Tibial artery (tissue), 4 donors: ENCODE data around the gene CABLES1.

ENCODE experiments used
- DNase-seq, 2 donors: peaks; one replicate each; pipeline ENCODE4 v3.0.0-alpha.2; 2019
- H3K27ac ChIP-seq, 2 donors: fragments of 200-600 bp; sonication (generic) in 1 of 2; 1 replicate in 1 of 2; 2 replicates in 1 of 2; pipeline ENCODE4 v1.5.1; 2018 to 2019; ENCODE audit warnings: mild to moderate bottlenecking in 1 of 2
- H3K27me3 ChIP-seq, 2 donors: fragments of 200-600 bp; sonication (generic) in 1 of 2; one replicate each; pipeline versions ENCODE4 v1.5.1 to v1.6.0; 2016 to 2019
- H3K36me3 ChIP-seq, 3 donors: fragments of 200-600 bp; sonication (generic) in 2 of 3; one replicate each; pipeline ENCODE4 v1.5.1; 2016 to 2019; ENCODE audit warnings: mild to moderate bottlenecking in 2 of 3
- H3K4me1 ChIP-seq, 4 donors: fragments of 200-600 bp; sonication (generic) in 2 of 4; 1 replicate in 3 of 4; 2 replicates in 1 of 4; pipeline ENCODE4 v1.5.1; 2016 to 2019
- H3K4me3 ChIP-seq, 2 donors: fragments of 200-600 bp; sonication (generic) in 1 of 2; 1 replicate in 1 of 2; 2 replicates in 1 of 2; pipeline ENCODE4 v1.5.1; 2018 to 2019; ENCODE audit warnings: mild to moderate bottlenecking in 2 of 2
- H3K9me3 ChIP-seq, 3 donors: fragments of 200-600 bp; sonication (generic) in 1 of 3; one replicate each; pipeline ENCODE4 v1.5.1; 2016 to 2019
- CTCF ChIP-seq, 2 experiments: fragments of 200-600 bp in 1 of 2; fragments of 450-650 bp in 1 of 2; IDR thresholded peaks; one replicate each; pipeline ENCODE4 v1.5.1; 2017 to 2019; ENCODE audit warnings: antibody characterized with exemption in 2 of 2, mild to moderate bottlenecking in 1 of 2, moderate library complexity in 1 of 2
- intact Hi-C: fragments of 100-400 bp; cut with DNase I; formaldehyde crosslinking; loops from one replicate; pipeline ENCODE4 v1.15.0; 2023; ENCODE audit warnings: low total_unique reads

The CABLES1 gene

GRCh38 chr18:23177433-23178072 is 42.3 kb downstream of the CABLES1 start:
- H3K27ac ChIP-seq: no peak overlapping the region
- intact Hi-C loops: no loop called here
- no peaks in the 10 kb centered on the region for H3K27me3 ChIP-seq
- H3K4me1 ChIP-seq: peaks cover 0 to 6% (median 0%) of the 10 kb centered on the region in 4 donors
- no peak overlapping the region for H3K4me3 ChIP-seq
- no peaks in the 10 kb centered on the region for H3K9me3 ChIP-seq
- TF ChIP-seq CTCF (IDR thresholded peaks at IDR 0.05): no peak
- H3K36me3 ChIP-seq: no peaks in the 10 kb centered on the region
- no peak for DNase-seq

GRCh38 chr18:23178201-23178600 is 42.9 kb downstream of the CABLES1 start:
- no peak overlapping the region for H3K27ac ChIP-seq
- intact Hi-C loops: no loop called here

GRCh38 chr18:23178661-23179081 is 43.4 kb downstream of the CABLES1 start:
- Histone ChIP-seq H3K4me1 (peaks cover 0 to 6% (median 0%) of the 10 kb centered on the region in 4 donors), H3K4me3 (no peak overlapping the region), H3K36me3 (no peaks in the 10 kb centered on the region), H3K27me3 (no peaks in the 10 kb centered on the region), H3K27ac (no peak overlapping the region), H3K9me3 (no peaks in the 10 kb centered on the region)
- TF ChIP-seq CTCF (IDR thresholded peaks at IDR 0.05): no peak
- intact Hi-C loops: no loop called here
- DNase-seq: no peak

More at GRCh38 chr18:23178201-23178600, 42.9 kb downstream of the CABLES1 start:
- H3K9me3 ChIP-seq: no peaks in the 10 kb centered on the region
- no peak for TF ChIP-seq CTCF (IDR thresholded peaks at IDR 0.05)
- no peak for DNase-seq
- H3K4me3 ChIP-seq: no peak overlapping the region
- H3K36me3 ChIP-seq: no peaks in the 10 kb centered on the region
- H3K4me1 ChIP-seq: peaks cover 0 to 6% (median 0%) of the 10 kb centered on the region in 4 donors
- no peaks in the 10 kb centered on the region for H3K27me3 ChIP-seq

- peaks cover 0 to 6% (median 0%) of the 10 kb centered on the region in 4 donors for H3K4me1 ChIP-seq
- H3K27me3 ChIP-seq: no peaks in the 10 kb centered on the region
- H3K36me3 ChIP-seq: no peaks in the 10 kb centered on the region
- H3K4me3 ChIP-seq: no peak overlapping the region
- DNase-seq: no peak
- TF ChIP-seq CTCF (IDR thresholded peaks at IDR 0.05): no peak
- intact Hi-C loops: no loop called here
- H3K27ac ChIP-seq: peak overlapping the region in 1 of 2 donors; percentile 27
- no peaks in the 10 kb centered on the region for H3K9me3 ChIP-seq
Observed at GRCh38 chr18:23179416-23179815, 44.1 kb downstream of the CABLES1 start.

- intact Hi-C loops: no loop called here
- TF ChIP-seq CTCF (IDR thresholded peaks at IDR 0.05): no peak
- no peak overlapping the region for H3K27ac ChIP-seq
- H3K9me3 ChIP-seq: no peaks in the 10 kb centered on the region
- H3K27me3 ChIP-seq: no peaks in the 10 kb centered on the region
- peaks cover 0 to 6% (median 0%) of the 10 kb centered on the region in 4 donors for H3K4me1 ChIP-seq
- H3K4me3 ChIP-seq: no peak overlapping the region
- H3K36me3 ChIP-seq: no peaks in the 10 kb centered on the region
- no peak for DNase-seq
Observed at GRCh38 chr18:23181547-23181946, 46.3 kb downstream of the CABLES1 start.
